ENCODE results near the gene LY86.

Gene LY86

GRCh38 chr6:6696867-6697531 lies 108.5 kb downstream of the LY86 start:
- H3K9me3 ChIP-seq (ENCODE audit: insufficient read depth, low read length): no peaks in the 10 kb centered on the region
- H3K4me2 ChIP-seq (ENCODE audit: low read length): no peak overlapping the region
- H2AFZ ChIP-seq (ENCODE audit: low read depth, low read length): no peak overlapping the region
- no peaks in the 10 kb centered on the region for H3K4me1 ChIP-seq (ENCODE audit: low read length)
- H3K27ac ChIP-seq (ENCODE audit: low read length): no peak overlapping the region
- H3K79me2 ChIP-seq (ENCODE audit: low read length): no peaks in the 10 kb centered on the region
- H3K36me3 ChIP-seq (replicated peaks; ENCODE audit: low read depth, low read length): no peaks in the 10 kb centered on the region
- H3K27me3 ChIP-seq (ENCODE audit: low read depth, low read length): peaks cover 5% of the 10 kb centered on the region; the same call in 1 of the 2 replicates
- no peak overlapping the region for H3K9ac ChIP-seq (ENCODE audit: low read length)
- no peak overlapping the region for H3K4me3 ChIP-seq (ENCODE audit: low read length)
- TF ChIP-seq CTCF (IDR thresholded peaks at IDR 0.05; ENCODE audit: low read depth, low read length) (peak; percentile 76), EZH2phosphoT487 (IDR thresholded peaks at IDR 0.05; ENCODE audit: low read depth) (no peak)
- no peaks in the 10 kb centered on the region for H4K20me1 ChIP-seq (ENCODE audit: insufficient read depth, low read length)

GRCh38 chr6:6697620-6698019 lies 109.1 kb downstream of the LY86 start:
- H4K20me1 ChIP-seq (ENCODE audit: insufficient read depth, low read length): no peaks in the 10 kb centered on the region
- peaks cover 5% of the 10 kb centered on the region; the same call in 1 of the 2 replicates for H3K27me3 ChIP-seq (ENCODE audit: low read depth, low read length)
- H3K36me3 ChIP-seq (replicated peaks; ENCODE audit: low read depth, low read length): no peaks in the 10 kb centered on the region
- no peak overlapping the region for H2AFZ ChIP-seq (ENCODE audit: low read depth, low read length)
- TF ChIP-seq CTCF (IDR thresholded peaks at IDR 0.05; ENCODE audit: low read depth, low read length): no peak
- TF ChIP-seq EZH2phosphoT487 (IDR thresholded peaks at IDR 0.05; ENCODE audit: low read depth): no peak
- no peak overlapping the region for H3K9ac ChIP-seq (ENCODE audit: low read length)
- no peaks in the 10 kb centered on the region for H3K9me3 ChIP-seq (ENCODE audit: insufficient read depth, low read length)
- H3K4me1 ChIP-seq (ENCODE audit: low read length): no peaks in the 10 kb centered on the region
- no peak overlapping the region for H3K4me2 ChIP-seq (ENCODE audit: low read length)
- no peaks in the 10 kb centered on the region for H3K79me2 ChIP-seq (ENCODE audit: low read length)
- no peak overlapping the region for H3K27ac ChIP-seq (ENCODE audit: low read length)
- no peak overlapping the region for H3K4me3 ChIP-seq (ENCODE audit: low read length)

- no peaks in the 10 kb centered on the region for H3K9me3 ChIP-seq (ENCODE audit: insufficient read depth, low read length)
- no peak overlapping the region for H3K4me2 ChIP-seq (ENCODE audit: low read length)
- H3K9ac ChIP-seq (ENCODE audit: low read length): no peak overlapping the region
- no peaks in the 10 kb centered on the region for H3K36me3 ChIP-seq (replicated peaks; ENCODE audit: low read depth, low read length)
- peaks cover 5% of the 10 kb centered on the region; the same call in 1 of the 2 replicates for H3K27me3 ChIP-seq (ENCODE audit: low read depth, low read length)
- no peaks in the 10 kb centered on the region for H4K20me1 ChIP-seq (ENCODE audit: insufficient read depth, low read length)
- H3K4me3 ChIP-seq (ENCODE audit: low read length): no peak overlapping the region
- TF ChIP-seq CTCF (IDR thresholded peaks at IDR 0.05; ENCODE audit: low read depth, low read length) (no peak), EZH2phosphoT487 (IDR thresholded peaks at IDR 0.05; ENCODE audit: low read depth) (no peak)
- H2AFZ ChIP-seq (ENCODE audit: low read depth, low read length): no peak overlapping the region
- no peaks in the 10 kb centered on the region for H3K4me1 ChIP-seq (ENCODE audit: low read length)
- H3K27ac ChIP-seq (ENCODE audit: low read length): no peak overlapping the region
- no peaks in the 10 kb centered on the region for H3K79me2 ChIP-seq (ENCODE audit: low read length)
Measured at GRCh38 chr6:6699741-6700367, 111.3 kb downstream of the LY86 start.

- H3K36me3 ChIP-seq (replicated peaks; ENCODE audit: low read depth, low read length): no peaks in the 10 kb centered on the region
- peaks cover 3% of the 10 kb centered on the region; the same call in 1 of the 2 replicates for H3K27me3 ChIP-seq (ENCODE audit: low read depth, low read length)
- H3K27ac ChIP-seq (ENCODE audit: low read length): no peak overlapping the region
- no peaks in the 10 kb centered on the region for H3K4me1 ChIP-seq (ENCODE audit: low read length)
- no peak overlapping the region for H3K4me3 ChIP-seq (ENCODE audit: low read length)
- no peak for TF ChIP-seq EZH2phosphoT487 (IDR thresholded peaks at IDR 0.05; ENCODE audit: low read depth)
- no peak for TF ChIP-seq CTCF (IDR thresholded peaks at IDR 0.05; ENCODE audit: low read depth, low read length)
- no peaks in the 10 kb centered on the region for H3K79me2 ChIP-seq (ENCODE audit: low read length)
- no peaks in the 10 kb centered on the region for H3K9me3 ChIP-seq (ENCODE audit: insufficient read depth, low read length)
- H2AFZ ChIP-seq (ENCODE audit: low read depth, low read length): no peak overlapping the region
- H3K4me2 ChIP-seq (ENCODE audit: low read length): no peak overlapping the region
- H3K9ac ChIP-seq (ENCODE audit: low read length): no peak overlapping the region
- H4K20me1 ChIP-seq (ENCODE audit: insufficient read depth, low read length): no peaks in the 10 kb centered on the region
Measured at GRCh38 chr6:6700407-6701270, 112.1 kb downstream of the LY86 start.
